ENCODE measurements around the gene PPARA. TPM values are rescaled to one million over a fixed set of nuclear protein-coding genes. Genes with fewer than 3 reads are reported as not detected.

PPARA gene
- total RNA-seq, 2 experiments from 2014 or later: 3.3 to 10.5 TPM

DNA sequence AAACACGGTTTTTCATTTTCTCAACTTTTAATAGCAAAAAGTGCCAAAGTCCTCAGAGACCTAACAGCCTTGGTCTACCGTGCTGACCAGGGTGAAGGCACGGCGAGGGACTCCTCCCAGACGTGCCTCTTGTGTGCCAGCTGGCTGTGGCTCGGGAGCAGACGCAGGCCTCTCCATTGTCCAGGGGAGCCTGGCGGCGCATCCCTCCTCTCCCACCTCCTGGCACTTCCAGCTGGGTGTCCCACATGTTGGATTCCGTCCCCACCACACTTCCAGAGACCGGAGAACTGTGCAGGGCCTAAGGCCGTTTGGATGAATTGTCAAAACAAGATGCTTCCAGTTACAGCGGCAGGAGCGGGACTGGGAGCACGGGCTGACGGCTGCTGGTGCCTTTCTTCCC, 88.2 kb downstream of the PPARA start:
- BruUV-seq (replicated peaks): no TSS peak
- POLR2A ChIA-PET: interaction anchor here (1.2 kb wide), 2 partner anchors 9 to 12 kb away, joined by 3 read pairs; partner anchors contain the start of gene CDPF1

DNA sequence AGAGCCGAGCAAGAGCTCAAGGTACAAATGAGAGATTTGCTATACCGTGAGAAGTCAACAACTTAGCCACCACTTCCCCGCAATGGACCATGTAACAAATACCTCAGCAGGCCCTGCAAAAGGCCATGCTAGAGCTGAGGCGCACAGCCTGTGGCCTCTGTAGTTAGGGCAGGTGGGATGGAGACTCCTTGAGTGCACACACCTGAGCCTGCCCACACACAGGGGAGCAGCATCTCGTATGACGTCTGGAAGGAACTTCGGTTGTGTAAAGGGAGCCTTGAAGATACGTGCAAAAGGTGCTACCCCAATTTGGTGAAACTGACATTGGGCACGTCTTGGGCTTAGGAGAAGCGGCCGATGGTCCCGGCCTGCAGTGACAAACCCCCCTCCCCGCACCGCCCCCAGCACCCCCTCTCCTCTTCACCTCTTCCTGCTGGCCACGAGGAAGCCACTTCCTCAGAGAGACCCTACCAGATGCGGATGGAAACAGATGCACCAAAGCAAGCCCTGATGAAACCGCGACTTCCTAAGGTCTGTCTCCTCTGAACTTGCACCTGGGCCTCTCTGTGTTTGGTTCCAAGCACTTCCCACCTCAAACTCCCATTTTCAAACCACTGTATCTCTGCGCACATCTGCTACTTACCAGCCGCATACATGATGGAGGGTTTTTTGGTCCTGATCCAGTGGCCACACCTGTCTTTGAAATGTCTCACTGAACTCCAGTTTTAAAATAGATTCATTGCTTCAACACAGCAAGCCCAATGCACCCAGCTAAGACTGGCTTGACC, 89.1 kb downstream of the PPARA start:
- DNase-seq (ENCODE audit: low spot score): peak; percentile 89
- Histone ChIP-seq H3K4me1 (ENCODE audit: insufficient read depth, low read length, poor library complexity, severe bottlenecking) (peaks cover 32% of the 10 kb centered on the region), H3K79me2 (ENCODE audit: insufficient read depth, low read depth, low read length) (no peaks in the 10 kb centered on the region), H4K20me1 (ENCODE audit: insufficient read depth, low read length) (no peaks in the 10 kb centered on the region), H3K9me2 (ENCODE audit: insufficient read depth, low read length) (no peaks in the 10 kb centered on the region), H3K9me3 (ENCODE audit: low read length) (peaks cover 14% of the 10 kb centered on the region; the same call in 1 of the 2 replicates), H3K4me3 (ENCODE audit: low read depth, low read length, poor library complexity, severe bottlenecking) (peak overlapping the region; percentile 17), H2AFZ (ENCODE audit: low read length) (peak overlapping the region; percentile 27; the same call in 1 of the 2 replicates), H3K27ac (ENCODE audit: low read depth, low read length, poor library complexity, severe bottlenecking) (peak overlapping the region; percentile 65), H3K36me3 (ENCODE audit: insufficient read depth, low read length) (no peaks in the 10 kb centered on the region), H3K4me2 (ENCODE audit: low read length) (peak overlapping the region; percentile 43)
- ChIA-PET CTCF (ENCODE audit: unreplicated experiment) (no interaction called here), POLR2A (interaction anchor here (0.6 to 1.2 kb wide), 3 partner anchors 8 to 45 kb away, joined by 3 read pairs; partner anchors contain the start of gene CDPF1)
- TF ChIP-seq, protein P1, sequence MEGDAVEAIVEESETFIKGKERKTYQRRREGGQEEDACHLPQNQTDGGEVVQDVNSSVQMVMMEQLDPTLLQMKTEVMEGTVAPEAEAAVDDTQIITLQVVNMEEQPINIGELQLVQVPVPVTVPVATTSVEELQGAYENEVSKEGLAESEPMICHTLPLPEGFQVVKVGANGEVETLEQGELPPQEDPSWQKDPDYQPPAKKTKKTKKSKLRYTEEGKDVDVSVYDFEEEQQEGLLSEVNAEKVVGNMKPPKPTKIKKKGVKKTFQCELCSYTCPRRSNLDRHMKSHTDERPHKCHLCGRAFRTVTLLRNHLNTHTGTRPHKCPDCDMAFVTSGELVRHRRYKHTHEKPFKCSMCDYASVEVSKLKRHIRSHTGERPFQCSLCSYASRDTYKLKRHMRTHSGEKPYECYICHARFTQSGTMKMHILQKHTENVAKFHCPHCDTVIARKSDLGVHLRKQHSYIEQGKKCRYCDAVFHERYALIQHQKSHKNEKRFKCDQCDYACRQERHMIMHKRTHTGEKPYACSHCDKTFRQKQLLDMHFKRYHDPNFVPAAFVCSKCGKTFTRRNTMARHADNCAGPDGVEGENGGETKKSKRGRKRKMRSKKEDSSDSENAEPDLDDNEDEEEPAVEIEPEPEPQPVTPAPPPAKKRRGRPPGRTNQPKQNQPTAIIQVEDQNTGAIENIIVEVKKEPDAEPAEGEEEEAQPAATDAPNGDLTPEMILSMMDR (conservative IDR thresholded peaks at IDR 0.05; ENCODE audit: low read length): no peak
- no peak for TF ChIP-seq EZH2phosphoT487 (IDR thresholded peaks at IDR 0.05; ENCODE audit: borderline replicate concordance, low read depth, low read length)
- BruUV-seq (replicated peaks): no TSS peak
- intact Hi-C loops (cut with micrococcal nuclease; ENCODE audit: unreplicated experiment): loop anchor here (5.0 kb wide), 1 partner anchor 87 kb away; the partner anchor contains the start of gene PPARA

More for the DNA sequence above, 88.2 kb downstream of the PPARA start:
- Histone ChIP-seq H2AFZ (ENCODE audit: low read length) (no peak overlapping the region), H3K4me2 (ENCODE audit: low read length) (no peak overlapping the region), H3K27ac (ENCODE audit: low read depth, low read length, poor library complexity, severe bottlenecking) (no peak overlapping the region), H3K4me1 (ENCODE audit: insufficient read depth, low read length, poor library complexity, severe bottlenecking) (peaks cover 36% of the 10 kb centered on the region), H3K79me2 (ENCODE audit: insufficient read depth, low read depth, low read length) (no peaks in the 10 kb centered on the region), H4K20me1 (ENCODE audit: insufficient read depth, low read length) (no peaks in the 10 kb centered on the region), H3K36me3 (ENCODE audit: insufficient read depth, low read length) (no peaks in the 10 kb centered on the region), H3K9me3 (ENCODE audit: low read length) (peaks cover 14% of the 10 kb centered on the region; the same call in 1 of the 2 replicates), H3K9me2 (ENCODE audit: insufficient read depth, low read length) (no peaks in the 10 kb centered on the region), H3K4me3 (ENCODE audit: low read depth, low read length, poor library complexity, severe bottlenecking) (no peak overlapping the region)
- DNase-seq (ENCODE audit: low spot score): no peak
- CTCF ChIA-PET (ENCODE audit: unreplicated experiment): no interaction called here
- no peak for TF ChIP-seq EZH2phosphoT487 (IDR thresholded peaks at IDR 0.05; ENCODE audit: borderline replicate concordance, low read depth, low read length)
- TF ChIP-seq, protein P1 (conservative IDR thresholded peaks at IDR 0.05; ENCODE audit: low read length): no peak
- intact Hi-C loops (cut with micrococcal nuclease; ENCODE audit: unreplicated experiment): loop anchor here (5.0 kb wide), 1 partner anchor 86 kb away; the partner anchor contains the start of gene PPARA
